ENCODE measurements around the gene IGF2BP1.

The IGF2BP1 gene

DNA sequence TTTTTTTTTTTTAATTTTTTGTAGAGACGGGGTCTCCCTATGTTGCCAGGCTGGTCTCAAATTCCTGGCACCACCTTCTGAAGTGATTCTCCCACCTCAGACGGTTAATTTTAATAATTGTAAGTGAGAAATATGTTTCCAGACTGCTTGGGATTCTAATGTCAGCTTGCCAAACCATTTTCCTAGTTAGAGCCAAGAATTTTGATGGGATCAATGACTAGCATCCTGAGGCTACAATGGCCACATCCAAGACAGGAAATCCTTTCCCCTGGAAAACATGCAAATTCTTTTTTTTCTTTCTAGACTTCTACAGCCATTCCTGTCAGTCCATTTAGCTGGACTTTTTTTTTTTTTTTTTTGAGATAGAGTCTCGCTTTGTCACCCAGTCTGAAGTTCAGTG, 32.6 kb downstream of the IGF2BP1 start:
- no peak for TF ChIP-seq SPI1 (IDR thresholded peaks at IDR 0.05; ENCODE audit: borderline replicate concordance, low read depth)
- no peak for TF ChIP-seq GABPA (IDR thresholded peaks at IDR 0.05; ENCODE audit: low read depth)
- no peak for TF ChIP-seq POLR2AphosphoS5 (IDR thresholded peaks at IDR 0.05; ENCODE audit: low read depth)
- TF ChIP-seq, protein P1, sequence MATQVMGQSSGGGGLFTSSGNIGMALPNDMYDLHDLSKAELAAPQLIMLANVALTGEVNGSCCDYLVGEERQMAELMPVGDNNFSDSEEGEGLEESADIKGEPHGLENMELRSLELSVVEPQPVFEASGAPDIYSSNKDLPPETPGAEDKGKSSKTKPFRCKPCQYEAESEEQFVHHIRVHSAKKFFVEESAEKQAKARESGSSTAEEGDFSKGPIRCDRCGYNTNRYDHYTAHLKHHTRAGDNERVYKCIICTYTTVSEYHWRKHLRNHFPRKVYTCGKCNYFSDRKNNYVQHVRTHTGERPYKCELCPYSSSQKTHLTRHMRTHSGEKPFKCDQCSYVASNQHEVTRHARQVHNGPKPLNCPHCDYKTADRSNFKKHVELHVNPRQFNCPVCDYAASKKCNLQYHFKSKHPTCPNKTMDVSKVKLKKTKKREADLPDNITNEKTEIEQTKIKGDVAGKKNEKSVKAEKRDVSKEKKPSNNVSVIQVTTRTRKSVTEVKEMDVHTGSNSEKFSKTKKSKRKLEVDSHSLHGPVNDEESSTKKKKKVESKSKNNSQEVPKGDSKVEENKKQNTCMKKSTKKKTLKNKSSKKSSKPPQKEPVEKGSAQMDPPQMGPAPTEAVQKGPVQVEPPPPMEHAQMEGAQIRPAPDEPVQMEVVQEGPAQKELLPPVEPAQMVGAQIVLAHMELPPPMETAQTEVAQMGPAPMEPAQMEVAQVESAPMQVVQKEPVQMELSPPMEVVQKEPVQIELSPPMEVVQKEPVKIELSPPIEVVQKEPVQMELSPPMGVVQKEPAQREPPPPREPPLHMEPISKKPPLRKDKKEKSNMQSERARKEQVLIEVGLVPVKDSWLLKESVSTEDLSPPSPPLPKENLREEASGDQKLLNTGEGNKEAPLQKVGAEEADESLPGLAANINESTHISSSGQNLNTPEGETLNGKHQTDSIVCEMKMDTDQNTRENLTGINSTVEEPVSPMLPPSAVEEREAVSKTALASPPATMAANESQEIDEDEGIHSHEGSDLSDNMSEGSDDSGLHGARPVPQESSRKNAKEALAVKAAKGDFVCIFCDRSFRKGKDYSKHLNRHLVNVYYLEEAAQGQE (IDR thresholded peaks at IDR 0.05; ENCODE audit: insufficient replicate concordance, low read depth): no peak
- TF ChIP-seq, protein P2, sequence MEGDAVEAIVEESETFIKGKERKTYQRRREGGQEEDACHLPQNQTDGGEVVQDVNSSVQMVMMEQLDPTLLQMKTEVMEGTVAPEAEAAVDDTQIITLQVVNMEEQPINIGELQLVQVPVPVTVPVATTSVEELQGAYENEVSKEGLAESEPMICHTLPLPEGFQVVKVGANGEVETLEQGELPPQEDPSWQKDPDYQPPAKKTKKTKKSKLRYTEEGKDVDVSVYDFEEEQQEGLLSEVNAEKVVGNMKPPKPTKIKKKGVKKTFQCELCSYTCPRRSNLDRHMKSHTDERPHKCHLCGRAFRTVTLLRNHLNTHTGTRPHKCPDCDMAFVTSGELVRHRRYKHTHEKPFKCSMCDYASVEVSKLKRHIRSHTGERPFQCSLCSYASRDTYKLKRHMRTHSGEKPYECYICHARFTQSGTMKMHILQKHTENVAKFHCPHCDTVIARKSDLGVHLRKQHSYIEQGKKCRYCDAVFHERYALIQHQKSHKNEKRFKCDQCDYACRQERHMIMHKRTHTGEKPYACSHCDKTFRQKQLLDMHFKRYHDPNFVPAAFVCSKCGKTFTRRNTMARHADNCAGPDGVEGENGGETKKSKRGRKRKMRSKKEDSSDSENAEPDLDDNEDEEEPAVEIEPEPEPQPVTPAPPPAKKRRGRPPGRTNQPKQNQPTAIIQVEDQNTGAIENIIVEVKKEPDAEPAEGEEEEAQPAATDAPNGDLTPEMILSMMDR (IDR thresholded peaks at IDR 0.05; ENCODE audit: insufficient read depth, low read length): no peak

DNA sequence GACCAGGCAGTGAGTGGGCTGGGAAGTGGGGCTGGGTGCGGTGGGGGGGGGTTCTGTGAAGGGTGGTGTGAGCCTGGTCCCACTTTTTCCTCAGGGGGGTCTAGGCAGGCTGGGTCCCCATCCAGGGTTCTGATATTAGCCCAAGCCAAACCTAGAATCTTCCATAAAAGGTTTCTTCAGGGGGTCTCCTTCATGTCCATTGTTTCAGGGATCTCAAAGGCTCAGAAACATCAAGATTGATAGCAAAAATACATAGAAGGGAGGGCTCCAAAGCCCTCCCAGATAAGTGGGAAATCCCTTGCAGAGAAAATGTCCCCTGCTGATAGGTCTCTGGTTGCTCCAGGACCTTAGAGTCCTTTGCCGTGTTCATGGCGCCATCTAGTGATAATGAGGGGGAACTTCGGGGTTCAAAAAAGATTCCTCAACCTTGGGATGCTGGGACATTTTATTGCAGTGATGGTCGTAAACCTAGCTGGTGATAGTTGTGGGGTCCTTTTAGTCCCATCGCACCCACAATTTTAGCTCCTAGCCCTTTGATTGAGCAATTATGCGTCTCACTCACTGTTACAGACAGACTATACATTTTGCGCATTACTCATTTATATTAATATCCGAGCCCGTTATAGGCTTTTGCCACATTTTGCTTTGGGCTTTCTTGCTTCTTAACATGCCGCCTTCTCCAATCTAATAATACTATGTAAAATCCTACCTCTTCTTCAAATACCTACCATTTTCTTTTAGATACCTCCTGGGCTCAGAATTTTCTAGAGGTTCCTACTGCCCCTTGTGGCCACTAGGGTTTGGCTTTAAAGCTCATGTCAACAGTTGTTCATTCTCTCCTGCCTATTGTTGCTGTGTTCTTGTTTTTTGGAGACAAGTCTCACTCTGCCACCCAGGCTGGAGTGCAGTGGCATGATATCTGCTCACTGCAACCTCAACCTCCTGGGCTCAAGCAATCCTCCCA, 35.1 kb downstream of the IGF2BP1 start:
- Histone ChIP-seq H3K27ac (replicated peaks) (no peak overlapping the region), H3K4me3 (replicated peaks; ENCODE audit: insufficient read depth, low read length) (no peak overlapping the region), H3K27me3 (ENCODE audit: insufficient read depth, poor library complexity, severe bottlenecking) (no peaks in the 10 kb centered on the region)
- peak; percentile 36 to 70 for DNase-seq (ENCODE audit: low read depth in 1 of 2, low spot score in 1 of 2)
- no peak for TF ChIP-seq SPI1 (IDR thresholded peaks at IDR 0.05; ENCODE audit: borderline replicate concordance, low read depth)
- TF ChIP-seq, protein P2 (IDR thresholded peaks at IDR 0.05; ENCODE audit: insufficient read depth, low read length): peak; percentile 84
- no peak for TF ChIP-seq POLR2AphosphoS5 (IDR thresholded peaks at IDR 0.05; ENCODE audit: low read depth)
- TF ChIP-seq, protein P1 (IDR thresholded peaks at IDR 0.05; ENCODE audit: insufficient replicate concordance, low read depth): no peak
- TF ChIP-seq GABPA (IDR thresholded peaks at IDR 0.05; ENCODE audit: low read depth): no peak

More for the DNA sequence above, 32.6 kb downstream of the IGF2BP1 start:
- H3K27me3 ChIP-seq (ENCODE audit: insufficient read depth, poor library complexity, severe bottlenecking): no peaks in the 10 kb centered on the region
- DNase-seq (ENCODE audit: low read depth in 1 of 2, low spot score in 1 of 2): no peak
- no peak overlapping the region for H3K4me3 ChIP-seq (replicated peaks; ENCODE audit: insufficient read depth, low read length)
- no peak overlapping the region for H3K27ac ChIP-seq (replicated peaks)

DNA sequence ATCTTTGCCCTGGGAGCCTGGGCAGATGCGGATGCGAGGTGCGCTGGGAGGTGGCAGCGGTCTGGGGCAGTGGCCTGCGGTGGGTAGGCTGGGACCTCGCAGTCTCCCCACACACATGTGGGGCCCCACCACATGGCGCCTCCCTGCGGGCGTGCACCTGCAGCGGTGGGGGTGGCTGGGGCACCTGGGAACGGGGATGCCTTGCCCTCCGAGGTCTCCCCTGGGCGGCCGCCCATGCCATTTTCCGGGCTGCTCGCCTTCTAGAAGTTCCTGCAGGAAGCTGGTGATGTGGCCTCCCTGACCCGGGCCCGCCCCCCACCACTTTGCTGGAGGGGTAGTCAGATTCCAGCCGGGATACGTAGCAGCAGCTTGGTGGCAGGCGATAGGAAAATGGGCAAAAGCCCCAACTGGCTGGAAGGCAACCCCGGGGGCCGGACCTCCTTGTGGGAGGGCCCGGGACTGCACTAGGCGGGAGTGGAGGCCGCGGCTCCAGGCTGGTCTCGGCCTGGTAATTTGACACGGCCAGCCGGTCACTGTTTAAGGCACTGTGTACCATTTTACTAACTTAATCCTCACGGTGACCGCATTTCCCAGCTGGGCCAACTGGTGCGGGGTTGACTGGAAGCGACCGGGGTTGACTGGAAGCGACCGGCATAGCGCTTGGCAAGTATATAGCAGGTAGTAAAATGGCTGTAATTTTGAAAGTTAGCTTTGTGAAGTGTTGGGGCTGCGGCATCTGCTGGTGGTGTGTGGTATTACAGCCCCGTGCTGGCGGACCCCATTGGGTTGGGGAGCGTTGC, 38.5 kb downstream of the IGF2BP1 start:
- TF ChIP-seq, protein P1 (IDR thresholded peaks at IDR 0.05; ENCODE audit: insufficient replicate concordance, low read depth): no peak
- no peak for TF ChIP-seq GABPA (IDR thresholded peaks at IDR 0.05; ENCODE audit: low read depth)
- no peak for TF ChIP-seq SPI1 (IDR thresholded peaks at IDR 0.05; ENCODE audit: borderline replicate concordance, low read depth)
- TF ChIP-seq, protein P2 (IDR thresholded peaks at IDR 0.05; ENCODE audit: insufficient read depth, low read length): peak; percentile 22
- no peak for TF ChIP-seq POLR2AphosphoS5 (IDR thresholded peaks at IDR 0.05; ENCODE audit: low read depth)
- DNase-seq (ENCODE audit: low read depth in 1 of 2, low spot score in 1 of 2): peak in 1 of 2 experiments; percentile 35
- Histone ChIP-seq H3K27me3 (ENCODE audit: insufficient read depth, poor library complexity, severe bottlenecking) (no peaks in the 10 kb centered on the region), H3K4me3 (replicated peaks; ENCODE audit: insufficient read depth, low read length) (no peak overlapping the region), H3K27ac (replicated peaks) (no peak overlapping the region)

All from HL-60 (cell line).